IMR-90 (cell line): ENCODE measurements around the gene FOCAD. TPM values are rescaled to one million over a fixed set of nuclear protein-coding genes. Genes with fewer than 3 reads are reported as not detected.

Experiments used
- ATAC-seq: fragments of 200-7000 bp; cut with Tn5 transposase; 2 replicates; pipeline ENCODE4 v1.9.1; 2020; ENCODE audit warnings: low read depth, mild to moderate bottlenecking, moderate library complexity
- BruUV-seq: library from RNA; stranded (reverse); fragments of 400-500 nt; replicated peaks from 2 replicates; lab custom pipeline; 2021; lab: Mats Ljungman, UMichigan
- CTCF ChIA-PET: fragments of 300-600 bp; formaldehyde crosslinking; extraction: SDS; loops from one replicate; lab custom pipeline; 2021; ENCODE audit warnings: antibody characterized with exemption; lab: Yijun Ruan, JAX
- POLR2A ChIA-PET: fragments of 300-600 bp; sonication (Branson Sonifier 250); formaldehyde crosslinking; loops from one replicate; lab custom pipeline; 2022; ENCODE audit warnings: antibody characterized with exemption; ENCODE audit not compliant: unreplicated experiment; lab: Charles Lee
- DNase-seq: peaks from one replicate; pipeline ENCODE4 v3.0.0; 2013
- H2AFZ ChIP-seq: replicated peaks from 2 replicates; pipeline ENCODE3; 2013; ENCODE audit warnings: low read length, mild to moderate bottlenecking; ENCODE audit not compliant: poor library complexity
- H2AK5ac ChIP-seq: 2 replicates; pipeline ENCODE4 v1.6.1; 2013; ENCODE audit warnings: low read depth, low read length, inconsistent platforms
- H2AK9ac ChIP-seq: replicated peaks from 2 replicates; pipeline ENCODE3; 2013; ENCODE audit warnings: mild to moderate bottlenecking, low read depth, low read length, moderate library complexity; ENCODE audit not compliant: poor library complexity
- H2BK120ac ChIP-seq: 2 replicates; pipeline ENCODE4 v1.6.1; 2013; ENCODE audit warnings: low read depth, low read length, inconsistent platforms
- H2BK15ac ChIP-seq: 3 replicates; pipeline ENCODE4 v1.6.1; 2013; ENCODE audit warnings: low read depth, low read length, inconsistent platforms
- H2BK20ac ChIP-seq: 2 replicates; pipeline ENCODE4 v1.6.1; 2013; ENCODE audit warnings: low read depth, mild to moderate bottlenecking, inconsistent platforms, low read length, moderate library complexity
- H2BK5ac ChIP-seq: 2 replicates; pipeline ENCODE4 v1.6.1; 2013; ENCODE audit warnings: mild to moderate bottlenecking, low read depth, low read length, inconsistent platforms; ENCODE audit not compliant: poor library complexity, severe bottlenecking
- H3K14ac ChIP-seq: replicated peaks from 2 replicates; pipeline ENCODE4 v1.6.1; 2013; ENCODE audit warnings: low read depth, low read length, inconsistent platforms
- H3K18ac ChIP-seq: 2 replicates; pipeline ENCODE4 v1.6.1; 2013; ENCODE audit warnings: low read depth, low read length, control low read depth
- H3K23ac ChIP-seq: 2 replicates; pipeline ENCODE4 v1.6.1; 2013; ENCODE audit warnings: low read depth, low read length, inconsistent platforms
- H3K27ac ChIP-seq: 2 replicates; pipeline ENCODE4 v1.5.1; 2013; ENCODE audit warnings: mild to moderate bottlenecking, control low read depth, low read length; ENCODE audit not compliant: insufficient read depth
- H3K27me3 ChIP-seq: 2 replicates; pipeline ENCODE4 v1.6.1; 2013; ENCODE audit warnings: low read length; ENCODE audit not compliant: control insufficient read depth, insufficient read depth
- H3K36me3 ChIP-seq: 2 replicates; pipeline ENCODE4 v1.6.1; 2013; ENCODE audit warnings: low read length, mixed read lengths; ENCODE audit not compliant: control insufficient read depth, insufficient read depth
- H3K4ac ChIP-seq: 2 replicates; pipeline ENCODE4 v1.6.1; 2013; ENCODE audit warnings: low read depth, low read length, inconsistent platforms
- H3K4me1 ChIP-seq: 2 replicates; pipeline ENCODE4 v1.6.1; 2013; ENCODE audit warnings: low read length, mixed read lengths; ENCODE audit not compliant: control insufficient read depth, insufficient read depth
- H3K4me2 ChIP-seq: 2 replicates; pipeline ENCODE4 v1.6.1; 2013; ENCODE audit warnings: low read depth, mild to moderate bottlenecking, control low read depth, low read length, moderate library complexity
- H3K4me3 ChIP-seq: 2 replicates; pipeline ENCODE4 v1.5.1; 2013; ENCODE audit warnings: low read depth, mild to moderate bottlenecking, control low read depth, low read length, moderate library complexity; ENCODE audit not compliant: insufficient read depth
- H3K56ac ChIP-seq: 2 replicates; pipeline ENCODE4 v1.6.1; 2013; ENCODE audit warnings: low read length, inconsistent platforms; ENCODE audit not compliant: insufficient read depth; ENCODE audit errors: extremely low read depth
- H3K79me1 ChIP-seq, 2 experiments: 2 replicates each; pipeline ENCODE4 v1.6.1; 2013; ENCODE audit warnings: low read length in 2 of 2, inconsistent platforms in 1 of 2, low read depth in 1 of 2
- H3K9ac ChIP-seq: 2 replicates; pipeline ENCODE4 v1.6.1; 2013; ENCODE audit warnings: low read depth, low read length, control low read depth
- H3K9me1 ChIP-seq: 2 replicates; pipeline ENCODE4 v1.6.1; 2013; ENCODE audit warnings: low read length, inconsistent platforms; ENCODE audit not compliant: insufficient read depth
- H3K9me3 ChIP-seq: 2 replicates; pipeline ENCODE4 v1.6.1; 2013; ENCODE audit warnings: low read length; ENCODE audit not compliant: control insufficient read depth, insufficient read depth
- H4K20me1 ChIP-seq: 2 replicates; pipeline ENCODE4 v1.6.1; 2013; ENCODE audit warnings: low read length, inconsistent platforms; ENCODE audit not compliant: insufficient read depth
- H4K5ac ChIP-seq: 2 replicates; pipeline ENCODE4 v1.6.1; 2013; ENCODE audit warnings: mild to moderate bottlenecking, low read depth, low read length, control low read depth
- H4K8ac ChIP-seq, 2 experiments: 2 replicates each; pipeline ENCODE4 v1.6.1; 2013; ENCODE audit warnings: low read depth in 2 of 2, low read length in 2 of 2, control low read depth in 1 of 2, inconsistent platforms in 1 of 2
- H4K91ac ChIP-seq: 2 replicates; pipeline ENCODE4 v1.6.1; 2013; ENCODE audit warnings: low read depth, low read length, inconsistent platforms; ENCODE audit not compliant: insufficient read depth
- BHLHE40 ChIP-seq: fragments of 150-350 bp; IDR thresholded peaks from 2 replicates; pipeline ENCODE4 v1.6.1; 2016; ENCODE audit warnings: mild to moderate bottlenecking, low read depth, low read length
- CEBPB ChIP-seq: IDR thresholded peaks from 2 replicates; pipeline ENCODE4 v1.6.1; 2012; ENCODE audit warnings: low read depth, low read length, improper control_type of control experiment
- ELK1 ChIP-seq: fragments of 150-350 bp; IDR thresholded peaks from 2 replicates; pipeline ENCODE4 v1.6.1; 2016; ENCODE audit warnings: low read depth, mild to moderate bottlenecking, low read length, moderate library complexity, borderline replicate concordance
- MAZ ChIP-seq: IDR thresholded peaks from 2 replicates; pipeline ENCODE4 v1.6.1; 2012; ENCODE audit warnings: low read depth, mild to moderate bottlenecking, low read length, improper control_type of control experiment, moderate library complexity, borderline replicate concordance
- POLR2A ChIP-seq: IDR thresholded peaks from 2 replicates; pipeline ENCODE4 v1.6.1; 2012; ENCODE audit warnings: mild to moderate bottlenecking, low read depth, low read length
- RAD21 ChIP-seq: IDR thresholded peaks from 2 replicates; pipeline ENCODE4 v1.6.1; 2012; ENCODE audit warnings: low read length, improper control_type of control experiment
- RCOR1 ChIP-seq: IDR thresholded peaks from 2 replicates; pipeline ENCODE4 v1.6.1; 2012; ENCODE audit warnings: mild to moderate bottlenecking, low read length, improper control_type of control experiment; ENCODE audit not compliant: insufficient replicate concordance
- SMC3 ChIP-seq: fragments of 150-350 bp; IDR thresholded peaks from 2 replicates; pipeline ENCODE4 v1.6.1; 2016; ENCODE audit warnings: low read depth, mild to moderate bottlenecking, antibody characterized with exemption, low read length, moderate library complexity
- WGBS, 2 experiments: methylation state at CpG; one replicate each; pipeline versions ENCODE4 v1.1.5 to v1.1.7; 2013; ENCODE audit warnings: missing lambda C conversion rate in 2 of 2; ENCODE audit not compliant: insufficient read length in 1 of 2; ENCODE audit errors: extremely low coverage in 2 of 2; 5-methylcytosine and 5-hydroxymethylcytosine counted together
- dilution Hi-C: fragments of 300-500 bp; cut with HindIII; formaldehyde crosslinking; loops from one replicate; pipeline ENCODE4 v1.14.3; 2018; ENCODE audit warnings: low sequenced_read_pairs; ENCODE audit not compliant: unreplicated experiment
- in situ Hi-C: fragments of 300-500 bp; cut with MboI; formaldehyde crosslinking; loops from 3 replicates; pipeline ENCODE4 v1.14.3; 2019; ENCODE audit warnings: low sequenced_read_pairs, inconsistent platforms, mixed read lengths
- intact Hi-C: fragments of 100-400 bp; cut with micrococcal nuclease; formaldehyde crosslinking; loops from 2 replicates; pipeline ENCODE4 v1.10.0; 2022
- polyA plus RNA-seq, 3 experiments: library from polyadenylated mRNA; depleted of rRNA; stranded (reverse); fragments of >200 nt; gene quantifications; 2 replicates each; pipeline ENCODE4 v1.2.3, GENCODE V29; 2012; ENCODE audit warnings: low replicate concordance in 1 of 3
- total RNA-seq: library from RNA; depleted of rRNA; stranded (reverse); fragments of >200 nt; gene quantifications from 2 replicates; pipeline ENCODE4 v1.2.3, GENCODE V29; 2012
- TF ChIP-seq, protein P1 (sequence below): conservative IDR thresholded peaks from 2 replicates; pipeline ENCODE4 v1.5.1; 2012; ENCODE audit warnings: mild to moderate bottlenecking, low read depth, low read length, improper control_type of control experiment

The FOCAD gene
- total and polyA plus RNA-seq, 2 of the 4 experiments (the other 2 are of a cell fraction): 28.8 to 91.2 TPM

- Histone ChIP-seq H3K27me3 (no peaks in the 10 kb centered on the region), H3K9me3 (no peaks in the 10 kb centered on the region), H3K4me3 (no peak overlapping the region), H3K4me2 (no peak overlapping the region), H2AFZ (no peak overlapping the region), H4K8ac (no peak overlapping the region), H3K18ac (no peak overlapping the region), H3K27ac (no peak overlapping the region), H2AK9ac (no peak overlapping the region), H3K36me3 (peaks cover 3% of the 10 kb centered on the region), H2BK20ac (no peak overlapping the region), H2AK5ac (no peak overlapping the region), H3K14ac (no peak overlapping the region), H3K4me1 (no peaks in the 10 kb centered on the region), H3K9ac (no peak overlapping the region), H3K9me1 (no peaks in the 10 kb centered on the region; the same call in 1 of the 2 replicates), H4K91ac (no peak overlapping the region), H3K79me1 (peaks cover 3 to 5% of the 10 kb centered on the region in 2 experiments; a peak in 2 of 4 replicates), H2BK5ac (no peak overlapping the region), H2BK120ac (no peak overlapping the region), H3K56ac (no peak overlapping the region), H2BK15ac (no peak overlapping the region), H3K23ac (no peak overlapping the region), H4K5ac (no peak overlapping the region), H3K4ac (no peak overlapping the region), H4K20me1 (no peaks in the 10 kb centered on the region)
- TF ChIP-seq CEBPB (no peak), MAZ (no peak), ELK1 (no peak), RCOR1 (no peak), POLR2A (no peak), BHLHE40 (no peak), RAD21 (no peak), SMC3 (no peak)
- TF ChIP-seq, protein P1, sequence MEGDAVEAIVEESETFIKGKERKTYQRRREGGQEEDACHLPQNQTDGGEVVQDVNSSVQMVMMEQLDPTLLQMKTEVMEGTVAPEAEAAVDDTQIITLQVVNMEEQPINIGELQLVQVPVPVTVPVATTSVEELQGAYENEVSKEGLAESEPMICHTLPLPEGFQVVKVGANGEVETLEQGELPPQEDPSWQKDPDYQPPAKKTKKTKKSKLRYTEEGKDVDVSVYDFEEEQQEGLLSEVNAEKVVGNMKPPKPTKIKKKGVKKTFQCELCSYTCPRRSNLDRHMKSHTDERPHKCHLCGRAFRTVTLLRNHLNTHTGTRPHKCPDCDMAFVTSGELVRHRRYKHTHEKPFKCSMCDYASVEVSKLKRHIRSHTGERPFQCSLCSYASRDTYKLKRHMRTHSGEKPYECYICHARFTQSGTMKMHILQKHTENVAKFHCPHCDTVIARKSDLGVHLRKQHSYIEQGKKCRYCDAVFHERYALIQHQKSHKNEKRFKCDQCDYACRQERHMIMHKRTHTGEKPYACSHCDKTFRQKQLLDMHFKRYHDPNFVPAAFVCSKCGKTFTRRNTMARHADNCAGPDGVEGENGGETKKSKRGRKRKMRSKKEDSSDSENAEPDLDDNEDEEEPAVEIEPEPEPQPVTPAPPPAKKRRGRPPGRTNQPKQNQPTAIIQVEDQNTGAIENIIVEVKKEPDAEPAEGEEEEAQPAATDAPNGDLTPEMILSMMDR: no peak
- in situ Hi-C loops: no loop called here
- no peak for ATAC-seq
- dilution Hi-C loops: no loop called here
- no CpG with 5 or more reads among the region's 1 CpG for WGBS, 2 experiments
- no peak for DNase-seq
- ChIA-PET POLR2A (no interaction called here), CTCF (no interaction called here)
- intact Hi-C loops: no loop called here
- BruUV-seq: no TSS peak
Measured at GRCh38 chr9:20740304-20740703, 56.2 kb downstream of the FOCAD start.
